Mesenchymal stem cell (in vitro differentiated cells and primary cell): Measurements from ENCODE around the gene AADACL3.

Experiments
- DNase-seq: peaks from one replicate; pipeline ENCODE4 v3.0.0-alpha.2; 2013
- H2AFZ ChIP-seq: one replicate; pipeline ENCODE4 v1.6.1; 2013; ENCODE audit warnings: low read depth, mild to moderate bottlenecking, control low read depth, inconsistent platforms, low read length, moderate library complexity
- H2AK5ac ChIP-seq: 2 replicates; pipeline ENCODE4 v1.6.1; 2013; ENCODE audit warnings: low read length, moderate library complexity, mild to moderate bottlenecking, inconsistent platforms; ENCODE audit not compliant: severe bottlenecking
- H2BK120ac ChIP-seq: one replicate; pipeline ENCODE4 v1.6.1; 2013; ENCODE audit warnings: low read depth, mild to moderate bottlenecking, inconsistent platforms, low read length, moderate library complexity
- H2BK12ac ChIP-seq, 2 experiments: one replicate each; pipeline ENCODE4 v1.6.1; 2013; ENCODE audit warnings: inconsistent platforms in 2 of 2, low read length in 2 of 2, mild to moderate bottlenecking in 2 of 2, moderate library complexity in 2 of 2, control low read depth in 1 of 2
- H2BK15ac ChIP-seq: one replicate; pipeline ENCODE4 v1.6.1; 2013; ENCODE audit warnings: mild to moderate bottlenecking, low read depth, inconsistent platforms; ENCODE audit not compliant: poor library complexity, severe bottlenecking
- H2BK5ac ChIP-seq: 2 replicates; pipeline ENCODE4 v1.6.1; 2013; ENCODE audit warnings: low read depth, mild to moderate bottlenecking, low read length, control low read depth, inconsistent platforms; ENCODE audit not compliant: poor library complexity, severe bottlenecking
- H3K14ac ChIP-seq, 2 experiments: one replicate each; pipeline ENCODE4 v1.6.1; 2013; ENCODE audit warnings: inconsistent platforms in 2 of 2, low read length in 2 of 2, control low read depth in 1 of 2, mild to moderate bottlenecking in 1 of 2, moderate library complexity in 1 of 2
- H3K18ac ChIP-seq, 2 experiments: one replicate each; pipeline ENCODE4 v1.6.1; 2013; ENCODE audit warnings: inconsistent platforms in 2 of 2, low read length in 2 of 2, control low read depth in 1 of 2, low read depth in 1 of 2, mild to moderate bottlenecking in 1 of 2
- H3K23ac ChIP-seq, 2 experiments: one replicate each; pipeline ENCODE4 v1.6.1; 2013; ENCODE audit warnings: inconsistent platforms in 2 of 2, low read length in 2 of 2, mild to moderate bottlenecking in 2 of 2, moderate library complexity in 2 of 2, control low read depth in 1 of 2
- H3K27ac ChIP-seq: 2 replicates; pipeline ENCODE4 v1.5.1; 2013; ENCODE audit warnings: mild to moderate bottlenecking, moderate library complexity, low read length, control low read depth, inconsistent platforms; ENCODE audit not compliant: poor library complexity, severe bottlenecking
- H3K27me3 ChIP-seq, 2 experiments: 2 replicates each; pipeline versions ENCODE4 v1.6.1 to v1.7.0; 2013; ENCODE audit warnings: low read length in 2 of 2, mild to moderate bottlenecking in 2 of 2, moderate library complexity in 2 of 2, control low read depth in 1 of 2, inconsistent platforms in 1 of 2; ENCODE audit not compliant: control insufficient read depth in 1 of 2, insufficient read depth in 1 of 2
- H3K36me3 ChIP-seq, 2 experiments: 2 replicates each; pipeline versions ENCODE4 v1.6.1 to v1.7.0; 2013; ENCODE audit warnings: low read length in 2 of 2, control low read depth in 1 of 2, inconsistent platforms in 1 of 2, low read depth in 1 of 2, mild to moderate bottlenecking in 1 of 2; ENCODE audit not compliant: insufficient read depth in 2 of 2, control insufficient read depth in 1 of 2
- H3K4ac ChIP-seq, 2 experiments: one replicate each; pipeline ENCODE4 v1.6.1; 2013; ENCODE audit warnings: inconsistent platforms in 2 of 2, low read length in 2 of 2, mild to moderate bottlenecking in 2 of 2, moderate library complexity in 2 of 2, control low read depth in 1 of 2, low read depth in 1 of 2
- H3K4me1 ChIP-seq: 2 replicates; pipeline ENCODE4 v1.6.1; 2013; ENCODE audit warnings: low read depth, low read length, control low read depth; ENCODE audit not compliant: control insufficient read depth, insufficient read depth
- H3K4me2 ChIP-seq: 2 replicates; pipeline ENCODE4 v1.6.1; 2013; ENCODE audit warnings: low read length, mild to moderate bottlenecking, inconsistent platforms; ENCODE audit not compliant: poor library complexity, severe bottlenecking
- H3K4me3 ChIP-seq, 2 experiments: 2 replicates each; pipeline versions ENCODE4 v1.5.1 to v1.7.0; 2013; ENCODE audit warnings: low read length in 2 of 2, mild to moderate bottlenecking in 2 of 2, control low read depth in 1 of 2, low read depth in 1 of 2; ENCODE audit not compliant: insufficient read depth in 1 of 2
- H3K79me1 ChIP-seq: replicated peaks from 2 replicates; pipeline ENCODE4 v1.6.1; 2013; ENCODE audit warnings: mild to moderate bottlenecking, control low read depth, low read length, inconsistent platforms; ENCODE audit not compliant: poor library complexity, severe bottlenecking
- H3K9ac ChIP-seq: 2 replicates; pipeline ENCODE4 v1.7.0; 2013; ENCODE audit warnings: mild to moderate bottlenecking, low read length, moderate library complexity
- H3K9me3 ChIP-seq: 2 replicates; pipeline ENCODE4 v1.7.0; 2013; ENCODE audit warnings: mild to moderate bottlenecking, low read length; ENCODE audit not compliant: control insufficient read depth
- H4K8ac ChIP-seq: one replicate; pipeline ENCODE4 v1.6.1; 2013; ENCODE audit warnings: inconsistent platforms, mild to moderate bottlenecking, low read length, moderate library complexity
- H4K91ac ChIP-seq: one replicate; pipeline ENCODE4 v1.6.1; 2013; ENCODE audit warnings: mild to moderate bottlenecking, low read length, inconsistent platforms
- WGBS: methylation state at CpG from one replicate; pipeline ENCODE4 v1.1.7; 2013; ENCODE audit warnings: mixed read lengths; 5-methylcytosine and 5-hydroxymethylcytosine counted together

AADACL3 gene

GRCh38 chr1:12690156-12690555 lies 25.8 kb upstream of the AADACL3 start:
- H3K4me1 ChIP-seq = no peaks in the 10 kb centered on the region
- no peak overlapping the region for H3K18ac ChIP-seq
- 67% methylated on average over 2 of the region's 2 CpGs for WGBS
- no peaks in the 10 kb centered on the region for H3K9me3 ChIP-seq
- H2BK120ac ChIP-seq = no peak overlapping the region
- no peak overlapping the region for H3K4ac ChIP-seq
- no peak overlapping the region for H4K91ac ChIP-seq
- no peak overlapping the region for H3K9ac ChIP-seq
- no peak overlapping the region for H2BK5ac ChIP-seq
- H2BK12ac ChIP-seq = no peak overlapping the region
- H2AFZ ChIP-seq = no peak overlapping the region
- H3K27ac ChIP-seq = no peak overlapping the region
- H4K8ac ChIP-seq = no peak overlapping the region
- no peaks in the 10 kb centered on the region for H3K79me1 ChIP-seq
- no peak overlapping the region for H2BK15ac ChIP-seq
- no peaks in the 10 kb centered on the region for H3K36me3 ChIP-seq
- no peak overlapping the region for H2AK5ac ChIP-seq
- no peak overlapping the region for H3K14ac ChIP-seq
- no peak overlapping the region for H3K23ac ChIP-seq
- H3K27me3 ChIP-seq = peaks cover 0 to under 1% of the 10 kb centered on the region in 2 experiments
- no peak for DNase-seq
- no peak overlapping the region for H3K4me3 ChIP-seq
- H3K4me2 ChIP-seq = no peak overlapping the region

- Histone ChIP-seq H2BK5ac (no peak overlapping the region), H3K9ac (no peak overlapping the region), H4K91ac (no peak overlapping the region), H3K4me1 (no peaks in the 10 kb centered on the region), H2BK15ac (no peak overlapping the region), H3K27me3 (no peaks in the 10 kb centered on the region), H3K4me2 (no peak overlapping the region), H3K27ac (no peak overlapping the region), H3K79me1 (no peaks in the 10 kb centered on the region), H3K36me3 (no peaks in the 10 kb centered on the region), H3K4me3 (no peak overlapping the region), H3K18ac (no peak overlapping the region), H3K14ac (no peak overlapping the region), H3K23ac (no peak overlapping the region), H2AK5ac (no peak overlapping the region), H3K9me3 (no peaks in the 10 kb centered on the region), H3K4ac (no peak overlapping the region), H2AFZ (no peak overlapping the region), H2BK120ac (no peak overlapping the region), H4K8ac (no peak overlapping the region), H2BK12ac (no peak overlapping the region)
- DNase-seq = no peak
- WGBS = 61% methylated on average over 10 of the region's 10 CpGs
These were observed 22.7 kb upstream of the AADACL3 start for GRCh38 chr1:12692967-12693782.

GRCh38 chr1:12696658-12697057 lies 19.3 kb upstream of the AADACL3 start:
- no peak overlapping the region for H3K4ac ChIP-seq
- no peak overlapping the region for H3K14ac ChIP-seq
- no peak overlapping the region for H3K23ac ChIP-seq
- no peaks in the 10 kb centered on the region for H3K4me1 ChIP-seq
- H2AFZ ChIP-seq = no peak overlapping the region
- WGBS = 60% methylated on average over 2 of the region's 3 CpGs
- H3K27me3 ChIP-seq = no peaks in the 10 kb centered on the region
- no peak overlapping the region for H3K27ac ChIP-seq
- H3K18ac ChIP-seq = no peak overlapping the region
- H3K4me3 ChIP-seq = no peak overlapping the region
- H2BK120ac ChIP-seq = no peak overlapping the region
- H4K91ac ChIP-seq = no peak overlapping the region
- no peaks in the 10 kb centered on the region for H3K36me3 ChIP-seq
- H2AK5ac ChIP-seq = no peak overlapping the region
- no peak overlapping the region for H3K4me2 ChIP-seq
- no peak overlapping the region for H2BK15ac ChIP-seq
- no peaks in the 10 kb centered on the region for H3K9me3 ChIP-seq
- H2BK12ac ChIP-seq = no peak overlapping the region
- no peak for DNase-seq
- no peak overlapping the region for H3K9ac ChIP-seq
- no peaks in the 10 kb centered on the region for H3K79me1 ChIP-seq
- H4K8ac ChIP-seq = no peak overlapping the region
- no peak overlapping the region for H2BK5ac ChIP-seq

- no peak overlapping the region for H3K23ac ChIP-seq
- no peak overlapping the region for H2AFZ ChIP-seq
- no peak overlapping the region for H2AK5ac ChIP-seq
- no peak overlapping the region for H3K4me3 ChIP-seq
- H2BK120ac ChIP-seq = no peak overlapping the region
- H3K79me1 ChIP-seq = no peaks in the 10 kb centered on the region
- no peak overlapping the region for H2BK15ac ChIP-seq
- H3K9ac ChIP-seq = no peak overlapping the region
- no peak overlapping the region for H3K4me2 ChIP-seq
- no peaks in the 10 kb centered on the region for H3K9me3 ChIP-seq
- H4K8ac ChIP-seq = no peak overlapping the region
- H3K4me1 ChIP-seq = no peaks in the 10 kb centered on the region
- 93% methylated on average over 2 of the region's 3 CpGs for WGBS
- DNase-seq = no peak
- H2BK5ac ChIP-seq = no peak overlapping the region
- H2BK12ac ChIP-seq = no peak overlapping the region
- H3K18ac ChIP-seq = no peak overlapping the region
- H3K27ac ChIP-seq = no peak overlapping the region
- H4K91ac ChIP-seq = no peak overlapping the region
- H3K14ac ChIP-seq = no peak overlapping the region
- no peaks in the 10 kb centered on the region for H3K36me3 ChIP-seq
- no peaks in the 10 kb centered on the region for H3K27me3 ChIP-seq
- H3K4ac ChIP-seq = no peak overlapping the region
These were observed 18.5 kb upstream of the AADACL3 start for GRCh38 chr1:12697397-12697796.
